ENCODE results near the gene ARMC5.

DNA sequence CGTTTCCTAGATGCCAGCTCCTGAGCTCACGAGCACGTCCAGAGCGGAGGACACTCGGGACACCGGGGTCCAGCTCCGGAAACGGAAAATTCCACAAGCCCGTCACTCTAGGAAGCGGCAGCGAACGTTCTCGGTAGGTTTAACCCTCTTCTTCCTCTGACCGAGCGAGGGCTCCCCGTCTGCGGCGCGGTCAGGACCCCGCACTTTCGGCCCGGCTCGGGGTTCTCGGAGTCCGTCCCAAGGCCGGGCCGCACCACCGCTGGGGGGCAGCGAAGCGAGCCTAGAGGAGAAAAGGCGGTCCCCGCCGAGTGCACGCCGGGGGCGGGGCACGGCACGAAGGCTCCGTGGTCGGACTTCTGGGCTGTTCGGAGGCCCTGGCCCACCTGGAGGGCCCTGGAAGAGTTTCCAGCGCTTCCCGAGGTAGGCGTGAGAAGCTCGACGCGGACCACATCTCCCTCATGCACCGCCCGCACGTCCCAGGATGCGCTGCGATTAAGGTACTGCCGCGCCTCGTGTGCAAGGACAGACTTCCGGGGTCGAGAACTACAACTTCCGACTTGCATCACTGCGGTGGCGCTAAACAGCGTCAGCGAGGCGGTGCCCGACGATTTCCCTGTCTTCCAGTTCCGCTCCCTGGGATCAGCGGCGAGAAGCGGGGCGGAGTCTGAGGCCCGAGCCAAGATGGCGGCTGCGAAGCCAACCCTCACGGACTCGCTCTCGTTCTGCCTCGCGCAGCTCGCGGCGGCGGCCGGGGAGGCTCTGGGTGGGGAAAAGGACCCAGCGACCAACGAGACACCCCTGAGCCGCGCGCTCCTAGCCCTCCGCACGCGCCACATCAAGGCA is at the start of gene ARMC5:
- TF ChIP-seq, protein P1, sequence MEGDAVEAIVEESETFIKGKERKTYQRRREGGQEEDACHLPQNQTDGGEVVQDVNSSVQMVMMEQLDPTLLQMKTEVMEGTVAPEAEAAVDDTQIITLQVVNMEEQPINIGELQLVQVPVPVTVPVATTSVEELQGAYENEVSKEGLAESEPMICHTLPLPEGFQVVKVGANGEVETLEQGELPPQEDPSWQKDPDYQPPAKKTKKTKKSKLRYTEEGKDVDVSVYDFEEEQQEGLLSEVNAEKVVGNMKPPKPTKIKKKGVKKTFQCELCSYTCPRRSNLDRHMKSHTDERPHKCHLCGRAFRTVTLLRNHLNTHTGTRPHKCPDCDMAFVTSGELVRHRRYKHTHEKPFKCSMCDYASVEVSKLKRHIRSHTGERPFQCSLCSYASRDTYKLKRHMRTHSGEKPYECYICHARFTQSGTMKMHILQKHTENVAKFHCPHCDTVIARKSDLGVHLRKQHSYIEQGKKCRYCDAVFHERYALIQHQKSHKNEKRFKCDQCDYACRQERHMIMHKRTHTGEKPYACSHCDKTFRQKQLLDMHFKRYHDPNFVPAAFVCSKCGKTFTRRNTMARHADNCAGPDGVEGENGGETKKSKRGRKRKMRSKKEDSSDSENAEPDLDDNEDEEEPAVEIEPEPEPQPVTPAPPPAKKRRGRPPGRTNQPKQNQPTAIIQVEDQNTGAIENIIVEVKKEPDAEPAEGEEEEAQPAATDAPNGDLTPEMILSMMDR (IDR thresholded peaks at IDR 0.05; ENCODE audit: insufficient read depth, low read depth, low read length), result peak; percentile 16
- no peak for TF ChIP-seq EZH2 (IDR thresholded peaks at IDR 0.05; ENCODE audit: insufficient read depth, low read length)
